Sigmoid colon (tissue), 7 donors: ENCODE measurements around the gene VAMP5. TPM values are rescaled to one million over a fixed set of nuclear protein-coding genes. Genes with fewer than 3 reads are reported as not detected.

Source experiments
- DNase-seq: peaks from one replicate; pipeline ENCODE4 v3.0.0-alpha.2; 2019
- H3K27ac ChIP-seq, 4 donors: fragments of 200-600 bp; sonication (generic); one replicate each; pipeline ENCODE4 v1.5.1; 2016 to 2019; ENCODE audit warnings: mild to moderate bottlenecking in 1 of 4
- H3K27me3 ChIP-seq, 3 donors: fragments of 200-600 bp; sonication (generic); one replicate each; pipeline ENCODE4 v1.5.1; 2019; ENCODE audit warnings: mild to moderate bottlenecking in 1 of 3
- H3K36me3 ChIP-seq, 4 donors: fragments of 200-600 bp; sonication (generic); one replicate each; pipeline ENCODE4 v1.5.1; 2016 to 2019
- H3K4me1 ChIP-seq, 4 donors: fragments of 200-600 bp; sonication (generic); one replicate each; pipeline ENCODE4 v1.5.1; 2017 to 2019
- H3K4me3 ChIP-seq, 4 donors: fragments of 200-600 bp; sonication (generic); one replicate each; pipeline ENCODE4 v1.5.1; 2017 to 2019; ENCODE audit warnings: mild to moderate bottlenecking in 2 of 4, moderate library complexity in 1 of 4
- H3K9me3 ChIP-seq, 4 donors: fragments of 200-600 bp in 3 of 4; sonication (generic) in 3 of 4; one replicate each; pipeline versions ENCODE4 v1.5.1 to v1.6.1; 2013 to 2019
- CTCF ChIP-seq, 4 experiments: fragments of 450-650 bp in 3 of 4; fragments of 200-600 bp in 1 of 4; IDR thresholded peaks; one replicate each; pipeline ENCODE4 v1.5.1; 2016 to 2019; ENCODE audit warnings: antibody characterized with exemption in 4 of 4, mild to moderate bottlenecking in 3 of 4, moderate library complexity in 2 of 4
- EP300 ChIP-seq, 4 donors: sonication (generic); formaldehyde crosslinking; IDR thresholded peaks; one replicate each; pipeline ENCODE4 v1.6.1; 2017; ENCODE audit warnings: antibody characterized with exemption in 4 of 4
- POLR2A ChIP-seq, 2 donors: fragments of 450-650 bp; IDR thresholded peaks; one replicate each; pipeline ENCODE4 v1.6.1; 2016; ENCODE audit warnings: antibody characterized with exemption in 2 of 2, mild to moderate bottlenecking in 2 of 2, moderate library complexity in 2 of 2
- POLR2AphosphoS5 ChIP-seq, 4 donors: sonication (generic); formaldehyde crosslinking; IDR thresholded peaks; one replicate each; pipeline ENCODE4 v1.6.1; 2017; ENCODE audit warnings: antibody characterized with exemption in 4 of 4
- WGBS, 2 donors: extraction: QIAGEN DNeasy Blood & Tissue Kit; methylation state at CpG; one replicate each; pipeline ENCODE4 v1.1.7; 2013; 5-methylcytosine and 5-hydroxymethylcytosine counted together
- intact Hi-C: fragments of 100-400 bp; cut with DNase I; formaldehyde crosslinking; loops from one replicate; pipeline ENCODE4 v1.15.1; 2023
- polyA plus RNA-seq, 3 donors: library from polyadenylated mRNA; stranded (reverse); fragments of 200-250 nt; gene quantifications; one replicate each; pipeline ENCODE4 v1.2.3, GENCODE V29; 2013
- total RNA-seq, 4 donors: library from RNA; depleted of rRNA; stranded (reverse); fragments of >200 nt; gene quantifications; one replicate each; pipeline ENCODE4 v1.1.0, GENCODE V29; 2016
- donor health status: healthy with polysubstance abuse.
- donor health status: Bipolar disorder and iron deficiency.
- donor health status: healthy.

The VAMP5 gene
- total and polyA plus RNA-seq, 7 donors, result 51.2 to 97.5 (median 68.0) TPM

DNA sequence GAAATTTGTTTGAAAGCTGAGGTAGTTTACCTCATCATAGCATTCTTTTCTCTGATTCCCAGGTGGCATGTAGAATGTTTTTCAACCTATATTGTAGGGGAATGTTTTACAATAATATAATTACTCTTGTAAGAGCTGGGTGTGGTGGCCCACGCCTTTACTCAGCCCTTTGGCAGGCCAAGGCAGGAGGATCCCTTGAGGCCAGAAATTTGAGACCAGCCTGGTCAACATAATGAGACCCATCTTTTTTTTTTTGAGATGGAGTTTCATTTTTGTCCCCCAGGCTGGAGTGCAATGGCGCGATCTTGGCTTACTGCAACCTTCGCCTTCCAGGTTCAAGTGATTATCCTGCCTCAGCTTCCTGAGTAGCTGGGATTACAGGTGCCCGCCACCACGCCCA, 35.4 kb downstream of the VAMP5 start:
- no peak overlapping the region for H3K27ac ChIP-seq
- 85 to 95% methylated on average over 6 of the region's 6 CpGs for WGBS, 2 donors
- H3K27me3 ChIP-seq, result no peaks in the 10 kb centered on the region
- intact Hi-C loops, result no loop called here
- H3K36me3 ChIP-seq, result peaks cover 13 to 61% (median 27%) of the 10 kb centered on the region in 4 donors
- H3K4me3 ChIP-seq, result no peak overlapping the region
- DNase-seq, result no peak
- no peaks in the 10 kb centered on the region for H3K9me3 ChIP-seq
- peaks cover 0 to 21% (median 19%) of the 10 kb centered on the region in 4 donors for H3K4me1 ChIP-seq
- no peak for TF ChIP-seq EP300 (IDR thresholded peaks at IDR 0.05)
- TF ChIP-seq POLR2AphosphoS5 (IDR thresholded peaks at IDR 0.05), result no peak

- DNase-seq, result no peak
- Histone ChIP-seq H3K9me3 (no peaks in the 10 kb centered on the region), H3K27ac (no peak overlapping the region), H3K27me3 (no peaks in the 10 kb centered on the region), H3K36me3 (peaks cover 26 to 78% (median 42%) of the 10 kb centered on the region in 4 donors), H3K4me1 (peaks cover 0 to 17% (median 17%) of the 10 kb centered on the region in 4 donors), H3K4me3 (no peak overlapping the region)
- intact Hi-C loops, result no loop called here
- 63 to 89% methylated on average over 1 of the region's 1 CpG for WGBS, 2 donors
- TF ChIP-seq POLR2A (IDR thresholded peaks at IDR 0.05) (no peak), EP300 (IDR thresholded peaks at IDR 0.05) (no peak), CTCF (IDR thresholded peaks at IDR 0.05) (no peak), POLR2AphosphoS5 (IDR thresholded peaks at IDR 0.05) (no peak)
These were observed 37.1 kb downstream of the VAMP5 start for GRCh38 chr2:85621338-85621737.

GRCh38 chr2:85623991-85624390, 39.8 kb downstream of the VAMP5 start:
- Histone ChIP-seq H3K9me3 (no peaks in the 10 kb centered on the region), H3K36me3 (peaks cover 26 to 100% (median 60%) of the 10 kb centered on the region in 4 donors), H3K4me1 (no peaks in the 10 kb centered on the region), H3K4me3 (no peak overlapping the region), H3K27ac (no peak overlapping the region), H3K27me3 (no peaks in the 10 kb centered on the region)
- no peak for TF ChIP-seq EP300 (IDR thresholded peaks at IDR 0.05)
- no peak for TF ChIP-seq POLR2A (IDR thresholded peaks at IDR 0.05)
- TF ChIP-seq POLR2AphosphoS5 (IDR thresholded peaks at IDR 0.05), result no peak
- no peak for TF ChIP-seq CTCF (IDR thresholded peaks at IDR 0.05)
- 92 to 95% methylated on average over 5 of the region's 5 CpGs for WGBS, 2 donors
- no peak for DNase-seq
- intact Hi-C loops, result no loop called here

DNA sequence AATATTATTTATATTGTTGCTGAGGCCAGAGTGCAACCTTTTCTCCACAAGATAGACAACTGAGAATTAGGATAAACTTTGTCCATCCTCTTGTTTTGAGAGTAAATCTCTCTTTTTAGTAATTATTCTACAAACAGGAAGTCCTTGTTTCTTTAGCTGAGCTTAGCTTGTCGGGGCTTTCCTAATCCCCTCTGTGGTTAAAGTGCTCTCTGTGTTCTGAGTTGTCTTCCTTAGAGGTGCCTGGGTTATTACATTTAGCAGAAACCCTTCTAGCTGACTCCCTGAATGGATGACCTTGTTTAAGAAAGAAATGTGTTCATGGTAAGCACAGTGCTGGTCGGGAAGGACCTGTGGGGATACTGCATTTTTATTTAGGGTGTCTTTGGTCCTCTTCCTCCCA, 44.4 kb downstream of the VAMP5 start:
- Histone ChIP-seq H3K27ac (no peak overlapping the region), H3K27me3 (no peaks in the 10 kb centered on the region), H3K36me3 (peaks cover 17 to 100% (median 72%) of the 10 kb centered on the region in 4 donors), H3K9me3 (no peaks in the 10 kb centered on the region), H3K4me1 (no peaks in the 10 kb centered on the region), H3K4me3 (no peak overlapping the region)
- intact Hi-C loops, result no loop called here
- TF ChIP-seq POLR2A (IDR thresholded peaks at IDR 0.05) (no peak), EP300 (IDR thresholded peaks at IDR 0.05) (no peak), CTCF (IDR thresholded peaks at IDR 0.05) (no peak), POLR2AphosphoS5 (IDR thresholded peaks at IDR 0.05) (no peak)
- 62 to 72% methylated on average over 2 of the region's 2 CpGs for whole genome bisulfite sequencing, 2 donors
- no peak for DNase-seq

GRCh38 chr2:85631316-85631715, 47.1 kb downstream of the VAMP5 start:
- Histone ChIP-seq H3K4me1 (no peaks in the 10 kb centered on the region), H3K9me3 (no peaks in the 10 kb centered on the region), H3K36me3 (peaks cover 18 to 98% (median 65%) of the 10 kb centered on the region in 4 donors), H3K27ac (no peak overlapping the region), H3K27me3 (no peaks in the 10 kb centered on the region), H3K4me3 (no peak overlapping the region)
- intact Hi-C loops, result loop anchor here (10.0 kb wide), 1 partner anchor 483 kb away; no protein-coding TSS in a partner anchor
- WGBS, 2 donors, result 95 to 96% methylated on average over 3 of the region's 3 CpGs
- TF ChIP-seq POLR2AphosphoS5 (IDR thresholded peaks at IDR 0.05) (no peak), EP300 (IDR thresholded peaks at IDR 0.05) (no peak), POLR2A (IDR thresholded peaks at IDR 0.05) (no peak), CTCF (IDR thresholded peaks at IDR 0.05) (no peak)
- DNase-seq, result no peak
